ENCODE measurements around the gene MANSC1. TPM values are rescaled to one million over a fixed set of nuclear protein-coding genes. Genes with fewer than 3 reads are reported as not detected.

MANSC1 gene
- total and polyA plus RNA-seq, 9 of the 15 experiments (the other 6 are each of a cell fraction or from before 2014, with no cell fraction given) = 0.76 to 8.6 (median 3.1) TPM

- TF ChIP-seq ATF2 (CRISPR knock-in tag; IDR thresholded peaks at IDR 0.05) (no peak), MCM5 (IDR thresholded peaks at IDR 0.05; ENCODE audit: low read depth) (no peak), GTF2A2 (tag; IDR thresholded peaks at IDR 0.05) (no peak), PURB (CRISPR knock-in tag; IDR thresholded peaks at IDR 0.05; ENCODE audit: low read depth) (no peak), ZNF695 (CRISPR knock-in tag; IDR thresholded peaks at IDR 0.05) (no peak), HDAC8 (tag; IDR thresholded peaks at IDR 0.05) (no peak), SOX6 (IDR thresholded peaks at IDR 0.05) (no peak; the same call in 1 of the 2 replicates), KDM5B (IDR thresholded peaks at IDR 0.05; ENCODE audit: insufficient replicate concordance, low read depth, low read length) (peak; percentile 72), ZKSCAN1 (IDR thresholded peaks at IDR 0.05; ENCODE audit: low read depth, low read length) (no peak), MCM7 (IDR thresholded peaks at IDR 0.05) (no peak), ZBTB34 (CRISPR knock-in tag; IDR thresholded peaks at IDR 0.05) (no peak), SMAD4 (CRISPR knock-in tag; conservative IDR thresholded peaks at IDR 0.05) (0 out of 2 replicates have a peak, but pooled peaks have one; percentile 42), FUS (optimal IDR thresholded peaks at IDR 0.05; ENCODE audit: low read depth, low read length) (no peak), ZNF707 (CRISPR knock-in tag; conservative IDR thresholded peaks at IDR 0.05) (no peak), MTA1 (IDR thresholded peaks at IDR 0.05; ENCODE audit: borderline replicate concordance) (no peak), NR0B1 (IDR thresholded peaks at IDR 0.05; ENCODE audit: partially characterized antibody) (no peak), CTCFL (IDR thresholded peaks at IDR 0.05; ENCODE audit: borderline replicate concordance, insufficient read depth, low read depth, low read length, poor library complexity, severe bottlenecking) (peak; percentile 66), ZNF766 (CRISPR knock-in tag; conservative IDR thresholded peaks at IDR 0.05) (no peak), BRF1 (IDR thresholded peaks at IDR 0.05; ENCODE audit: borderline replicate concordance, extremely low read depth, insufficient read length) (no peak), JUND (IDR thresholded peaks at IDR 0.05; ENCODE audit: borderline replicate concordance, low read depth, low read length) (peak; percentile 45), JUND (tag; IDR thresholded peaks at IDR 0.05; ENCODE audit: borderline replicate concordance, low read depth, low read length) (no peak)
Observed at GRCh38 chr12:12356896-12357718, 7.1 kb upstream of the MANSC1 start, which contains the start of gene BORCS5 (continued).

All from K562 (cell line).